GM19372 (cell line): ENCODE data around the gene VPS4B.

ENCODE experiments used
- ATAC-seq: cut with Tn5 transposase; IDR thresholded peaks from one replicate; pipeline ENCODE4 v1.9.1; 2021; ENCODE audit warnings: mild to moderate bottlenecking, low read depth, moderate library complexity; ENCODE audit not compliant: unreplicated experiment

Gene VPS4B

GRCh38 chr18:63431180-63431579 is 8.9 kb upstream of the VPS4B start:
- no peak for ATAC-seq

GRCh38 chr18:63430526-63430925 is 8.2 kb upstream of the VPS4B start:
- no peak for ATAC-seq

DNA sequence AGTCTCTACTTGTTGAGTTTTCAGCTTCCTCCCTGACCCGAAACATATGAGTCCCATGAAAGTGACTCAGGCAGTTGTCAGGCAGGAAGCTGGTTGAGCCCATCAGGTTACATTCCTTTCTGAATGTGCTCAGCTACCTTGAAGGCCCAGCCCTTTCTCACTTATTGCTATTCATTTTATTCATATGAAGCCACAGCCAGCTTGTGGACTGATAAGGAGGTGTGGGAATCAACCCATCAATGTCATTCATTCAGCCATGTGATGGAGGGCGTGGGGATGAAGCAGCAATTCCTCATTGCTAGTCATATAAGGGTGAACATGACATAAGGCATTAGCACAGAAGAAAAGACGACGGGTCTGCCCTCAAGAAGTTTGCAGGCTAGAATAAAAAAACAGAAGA is 5.3 kb upstream of the VPS4B start:
- ATAC-seq: no peak

DNA sequence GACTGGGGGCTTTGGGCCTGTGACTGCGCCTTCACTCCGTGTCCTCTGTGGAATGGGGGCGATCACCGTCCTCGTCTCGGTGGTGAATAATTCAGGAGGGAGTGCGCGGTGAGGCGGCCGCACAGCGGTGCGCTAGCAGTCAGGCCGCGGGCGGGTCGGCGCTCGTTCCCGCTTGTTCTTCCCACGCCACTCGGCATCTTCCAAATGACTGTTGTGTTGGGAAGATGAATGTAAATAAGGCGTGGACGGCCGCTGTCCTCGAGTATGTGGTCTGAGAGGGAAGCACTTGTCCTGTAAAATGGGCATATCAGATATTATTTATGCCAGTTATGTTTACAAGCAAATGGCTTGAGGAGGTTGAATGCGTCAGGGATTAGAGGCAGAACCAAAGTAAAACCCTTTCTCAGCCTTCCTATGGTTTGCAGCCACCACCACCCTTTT is 608 bp upstream of the VPS4B start:
- ATAC-seq: peak; percentile 33

GRCh38 chr18:63421514-63421913 is 762 bp downstream of the VPS4B start:
- ATAC-seq: no peak

GRCh38 chr18:63412953-63413352 is 9.3 kb downstream of the VPS4B start:
- no peak for ATAC-seq

- no peak for ATAC-seq
Measured at GRCh38 chr18:63410792-63411191, 11.5 kb downstream of the VPS4B start.

DNA sequence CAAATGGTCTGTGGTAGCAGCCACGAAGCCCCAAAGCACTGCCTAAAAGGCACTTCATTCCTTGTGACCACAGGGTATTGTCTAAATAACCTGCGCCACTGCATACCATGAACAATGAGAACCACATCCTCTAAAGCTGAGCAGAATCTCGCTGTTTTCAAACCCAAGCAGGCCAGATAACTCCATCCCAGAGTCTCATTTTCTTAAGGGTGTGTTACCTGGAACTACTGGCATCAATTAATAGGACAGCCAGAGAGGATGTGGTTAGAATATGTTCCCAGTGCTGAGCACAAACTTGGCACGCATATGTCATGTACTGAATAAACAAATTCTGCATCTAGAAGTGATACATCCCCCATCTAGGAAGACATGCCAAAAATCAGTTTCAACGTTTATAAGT is 13.0 kb downstream of the VPS4B start:
- no peak for ATAC-seq

- no peak for ATAC-seq
Measured at GRCh38 chr18:63407734-63408133, 14.5 kb downstream of the VPS4B start.

DNA sequence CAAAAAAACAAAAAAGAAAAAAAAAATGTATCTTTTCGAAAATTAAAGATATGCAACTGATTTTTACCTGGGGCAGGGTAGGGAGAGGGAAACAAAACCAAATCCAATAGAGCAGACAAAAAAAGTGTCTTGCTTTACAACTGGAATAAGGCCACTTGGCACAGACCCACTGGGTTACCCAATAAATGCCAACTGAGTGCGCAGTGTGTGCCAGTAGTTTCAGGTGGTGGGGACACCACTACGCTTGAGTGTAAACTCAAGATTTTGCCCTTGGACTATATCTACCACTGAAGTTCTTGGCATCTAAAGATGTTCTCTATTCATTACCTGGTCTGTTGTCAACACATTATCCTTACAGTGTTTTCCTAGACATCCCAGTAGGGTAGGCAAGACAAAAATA is 16.3 kb downstream of the VPS4B start:
- no peak for ATAC-seq

DNA sequence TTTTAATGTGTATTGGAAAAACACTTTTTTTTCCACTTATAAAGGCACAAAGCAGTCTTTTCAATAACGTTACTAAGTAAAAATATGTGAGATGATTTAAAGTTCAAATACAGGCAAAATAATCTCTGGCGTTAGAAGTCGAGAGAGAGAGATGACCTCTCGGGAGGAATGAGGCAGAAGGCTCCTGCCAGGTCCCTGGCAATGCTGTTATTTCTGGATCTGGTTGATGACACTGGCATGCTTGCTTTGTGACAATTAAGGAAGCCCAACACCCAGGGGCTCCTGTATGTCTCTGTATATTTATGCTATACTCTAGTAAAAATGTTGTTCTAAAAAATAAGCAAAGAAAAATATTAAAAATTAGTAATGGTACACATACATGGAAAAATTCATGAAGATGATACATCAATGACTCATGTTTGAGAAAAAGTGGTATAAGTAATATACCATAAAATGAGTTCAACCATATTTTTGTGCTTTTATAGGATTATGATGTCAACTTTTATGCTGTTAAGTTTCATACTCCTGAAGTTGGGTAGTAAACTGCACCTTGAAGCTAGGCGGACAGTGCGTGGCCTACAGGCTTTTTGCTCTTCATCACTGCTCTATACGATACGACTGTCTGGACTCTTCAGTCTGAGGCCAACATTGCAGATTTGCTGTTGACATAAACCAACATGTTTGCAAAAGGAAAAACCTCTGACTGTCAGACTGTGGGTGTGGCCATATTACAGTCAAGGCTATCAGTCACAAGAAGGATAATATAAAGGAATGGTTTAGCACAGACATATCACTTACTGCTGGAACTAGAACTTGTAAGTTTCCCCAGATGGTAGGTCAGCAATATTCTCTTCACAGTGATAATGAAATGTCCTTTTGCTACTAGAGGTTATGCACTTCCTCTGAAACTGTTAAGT is 19.8 kb downstream of the VPS4B start:
- ATAC-seq: no peak

GRCh38 chr18:63399300-63399699 is 23.0 kb downstream of the VPS4B start:
- no peak for ATAC-seq

DNA sequence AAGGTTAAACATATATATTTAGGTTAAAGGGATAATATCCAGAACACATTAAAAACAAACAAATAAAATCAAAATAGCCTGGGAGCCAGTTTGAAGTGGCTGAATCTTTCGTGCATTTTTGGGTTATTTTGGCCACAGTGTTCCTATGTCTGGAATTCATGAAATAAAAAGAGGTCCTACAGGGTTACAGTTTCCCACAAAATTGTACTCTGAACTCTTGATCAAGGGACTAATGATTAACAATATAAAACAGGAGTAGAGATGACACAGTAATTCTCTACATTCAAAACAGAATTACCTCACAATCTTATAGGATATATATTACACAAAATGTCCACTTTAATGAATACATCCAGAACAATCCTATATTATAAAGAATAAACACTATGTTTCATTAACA is 24.9 kb downstream of the VPS4B start:
- ATAC-seq: no peak

- no peak for ATAC-seq
Measured at GRCh38 chr18:63395503-63395902, 26.8 kb downstream of the VPS4B start.

GRCh38 chr18:63394954-63395353 is 27.3 kb downstream of the VPS4B start:
- ATAC-seq: no peak

GRCh38 chr18:63387861-63388260 is 34.4 kb downstream of the VPS4B start:
- ATAC-seq: no peak

DNA sequence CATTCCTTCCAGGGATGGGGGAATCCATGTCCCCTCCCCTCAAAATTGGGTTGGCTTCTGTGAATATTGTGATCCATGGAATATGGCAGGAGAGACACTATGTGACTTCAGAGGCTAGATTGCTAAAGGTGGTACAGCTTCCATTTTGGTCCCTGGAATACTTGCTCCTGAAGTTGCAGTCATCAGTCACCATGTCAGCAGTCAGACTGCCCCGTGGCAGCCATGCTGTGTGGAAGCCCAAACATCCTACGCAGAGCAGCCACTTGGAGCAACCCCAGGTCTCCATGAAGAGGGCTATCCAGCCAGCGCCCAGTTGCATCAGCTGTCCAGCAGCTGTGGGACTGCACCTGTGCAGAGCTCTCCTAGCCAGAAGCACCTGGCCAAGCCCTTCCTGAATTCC is 39.4 kb downstream of the VPS4B start:
- ATAC-seq: no peak

- no peak for ATAC-seq
Measured at GRCh38 chr18:63379639-63379962, 42.7 kb downstream of the VPS4B start.

- no peak for ATAC-seq
Measured at GRCh38 chr18:63378919-63379638, 43.2 kb downstream of the VPS4B start.

GRCh38 chr18:63377275-63377980 is 44.8 kb downstream of the VPS4B start:
- ATAC-seq: no peak

- ATAC-seq: no peak
Measured at GRCh38 chr18:63376538-63376937, 45.7 kb downstream of the VPS4B start.
